Sigmoid colon (tissue), 7 donors: ENCODE results near the gene BOLA1. TPM values are rescaled to one million over a fixed set of nuclear protein-coding genes. Genes with fewer than 3 reads are reported as not detected.
"Not testable (repeated sequence)": the region's sequence is repeated elsewhere in the genome, so short reads cannot be mapped to it uniquely, and the experiment has no call there.

ENCODE experiments used
- DNase-seq: peaks from one replicate; pipeline ENCODE4 v3.0.0-alpha.2; 2019
- H3K27ac ChIP-seq, 4 donors: fragments of 200-600 bp; sonication (generic); one replicate each; pipeline ENCODE4 v1.5.1; 2016 to 2019; ENCODE audit warnings: mild to moderate bottlenecking in 1 of 4
- H3K27me3 ChIP-seq, 3 donors: fragments of 200-600 bp; sonication (generic); one replicate each; pipeline ENCODE4 v1.5.1; 2019; ENCODE audit warnings: mild to moderate bottlenecking in 1 of 3
- H3K36me3 ChIP-seq, 4 donors: fragments of 200-600 bp; sonication (generic); one replicate each; pipeline ENCODE4 v1.5.1; 2016 to 2019
- H3K4me1 ChIP-seq, 4 donors: fragments of 200-600 bp; sonication (generic); one replicate each; pipeline ENCODE4 v1.5.1; 2017 to 2019
- H3K4me3 ChIP-seq, 4 donors: fragments of 200-600 bp; sonication (generic); one replicate each; pipeline ENCODE4 v1.5.1; 2017 to 2019; ENCODE audit warnings: mild to moderate bottlenecking in 2 of 4, moderate library complexity in 1 of 4
- H3K9me3 ChIP-seq, 4 donors: fragments of 200-600 bp in 3 of 4; sonication (generic) in 3 of 4; one replicate each; pipeline versions ENCODE4 v1.5.1 to v1.6.1; 2013 to 2019
- CTCF ChIP-seq, 4 experiments: fragments of 450-650 bp in 3 of 4; fragments of 200-600 bp in 1 of 4; IDR thresholded peaks; one replicate each; pipeline ENCODE4 v1.5.1; 2016 to 2019; ENCODE audit warnings: antibody characterized with exemption in 4 of 4, mild to moderate bottlenecking in 3 of 4, moderate library complexity in 2 of 4
- EP300 ChIP-seq, 4 donors: sonication (generic); formaldehyde crosslinking; IDR thresholded peaks; one replicate each; pipeline ENCODE4 v1.6.1; 2017; ENCODE audit warnings: antibody characterized with exemption in 4 of 4
- POLR2A ChIP-seq, 2 donors: fragments of 450-650 bp; IDR thresholded peaks; one replicate each; pipeline ENCODE4 v1.6.1; 2016; ENCODE audit warnings: antibody characterized with exemption in 2 of 2, mild to moderate bottlenecking in 2 of 2, moderate library complexity in 2 of 2
- POLR2AphosphoS5 ChIP-seq, 4 donors: sonication (generic); formaldehyde crosslinking; IDR thresholded peaks; one replicate each; pipeline ENCODE4 v1.6.1; 2017; ENCODE audit warnings: antibody characterized with exemption in 4 of 4
- WGBS, 2 donors: extraction: QIAGEN DNeasy Blood & Tissue Kit; methylation state at CpG; one replicate each; pipeline ENCODE4 v1.1.7; 2013; 5-methylcytosine and 5-hydroxymethylcytosine counted together
- intact Hi-C: fragments of 100-400 bp; cut with DNase I; formaldehyde crosslinking; loops from one replicate; pipeline ENCODE4 v1.15.1; 2023
- polyA plus RNA-seq, 3 donors: library from polyadenylated mRNA; stranded (reverse); fragments of 200-250 nt; gene quantifications; one replicate each; pipeline ENCODE4 v1.2.3, GENCODE V29; 2013
- total RNA-seq, 4 donors: library from RNA; depleted of rRNA; stranded (reverse); fragments of >200 nt; gene quantifications; one replicate each; pipeline ENCODE4 v1.1.0, GENCODE V29; 2016
- donor health status: healthy with polysubstance abuse.
- donor health status: Bipolar disorder and iron deficiency.
- donor health status: healthy.

The BOLA1 gene
- total and polyA plus RNA-seq, 7 donors = 19.2 to 61.4 (median 36.0) TPM

- no peaks in the 10 kb centered on the region for H3K36me3 ChIP-seq
- DNase-seq = no peak
- peaks cover 3 to 32% (median 21%) of the 10 kb centered on the region in 4 donors for H3K4me1 ChIP-seq
- intact Hi-C loops = loop anchor here (10.0 kb wide), 1 partner anchor 180 kb away; the partner anchor contains the start of gene VPS45
- no peaks in the 10 kb centered on the region for H3K9me3 ChIP-seq
- no peaks in the 10 kb centered on the region for H3K27me3 ChIP-seq
- WGBS, 2 donors = 7 to 12% methylated on average over 9 of the region's 9 CpGs
- TF ChIP-seq CTCF (IDR thresholded peaks at IDR 0.05) = no peak
- no peak for TF ChIP-seq POLR2A (IDR thresholded peaks at IDR 0.05)
- peak in 2 of 4 donors; percentile 1 to 23 for TF ChIP-seq POLR2AphosphoS5 (IDR thresholded peaks at IDR 0.05)
- TF ChIP-seq EP300 (IDR thresholded peaks at IDR 0.05) = no peak
- H3K27ac ChIP-seq = peak overlapping the region; percentile 97 to 100 (median 99)
- H3K4me3 ChIP-seq = peak overlapping the region; percentile 72 to 79 (median 76)
These were observed 14.7 kb upstream of the BOLA1 start for GRCh38 chr1:149884433-149885338.

- Histone ChIP-seq H3K9me3 (no peaks in the 10 kb centered on the region), H3K27ac (peak overlapping the region; percentile 97 to 100 (median 99)), H3K36me3 (no peaks in the 10 kb centered on the region), H3K27me3 (no peaks in the 10 kb centered on the region), H3K4me3 (peak overlapping the region; percentile 72 to 79 (median 76)), H3K4me1 (peaks cover 3 to 32% (median 21%) of the 10 kb centered on the region in 4 donors)
- peak; percentile 94 for DNase-seq
- 0% methylated on average over 36 of the region's 36 CpGs for WGBS, 2 donors
- TF ChIP-seq POLR2A (IDR thresholded peaks at IDR 0.05) (peak; percentile 32 to 33), EP300 (IDR thresholded peaks at IDR 0.05) (peak in 1 of 4 donors; percentile 6), POLR2AphosphoS5 (IDR thresholded peaks at IDR 0.05) (peak; percentile 57 to 92 (median 76)), CTCF (IDR thresholded peaks at IDR 0.05) (peak in 1 of 4 experiments; percentile 4)
- intact Hi-C loops = loop anchor here (10.0 kb wide), 1 partner anchor 179 kb away; the partner anchor contains the start of gene VPS45
These were observed 13.8 kb upstream of the BOLA1 start for GRCh38 chr1:149885339-149886120.

- DNase-seq, H3K27me3 ChIP-seq, H3K9me3 ChIP-seq, H3K36me3 ChIP-seq: not testable (repeated sequence)
- peaks cover 3 to 32% (median 21%) of the 10 kb centered on the region in 4 donors for H3K4me1 ChIP-seq
- intact Hi-C loops = loop anchor here (10.0 kb wide), 1 partner anchor 179 kb away; the partner anchor contains the start of gene VPS45
- peak overlapping the region; percentile 97 to 100 (median 99) for H3K27ac ChIP-seq
- 0 to 1% methylated on average over 19 of the region's 19 CpGs for WGBS, 2 donors
- peak overlapping the region; percentile 72 to 79 (median 76) for H3K4me3 ChIP-seq
These were observed 13.3 kb upstream of the BOLA1 start for GRCh38 chr1:149886121-149886395.

GRCh38 chr1:149886396-149887195, 12.8 kb upstream of the BOLA1 start:
- intact Hi-C loops = loop anchor here (10.0 kb wide), 1 partner anchor 178 kb away; the partner anchor contains the start of gene VPS45
- peak overlapping the region; percentile 72 to 79 (median 76) for H3K4me3 ChIP-seq
- DNase-seq = peak; percentile 97
- no peaks in the 10 kb centered on the region for H3K36me3 ChIP-seq
- no peaks in the 10 kb centered on the region for H3K9me3 ChIP-seq
- peaks cover 3 to 32% (median 21%) of the 10 kb centered on the region in 4 donors for H3K4me1 ChIP-seq
- no peaks in the 10 kb centered on the region for H3K27me3 ChIP-seq
- peak; percentile 100 for TF ChIP-seq POLR2AphosphoS5 (IDR thresholded peaks at IDR 0.05)
- TF ChIP-seq POLR2A (IDR thresholded peaks at IDR 0.05) = peak; percentile 99 to 100
- TF ChIP-seq EP300 (IDR thresholded peaks at IDR 0.05) = peak in 2 of 4 donors; percentile 35 to 64
- no peak for TF ChIP-seq CTCF (IDR thresholded peaks at IDR 0.05)
- 0% methylated on average over 62 of the region's 62 CpGs for WGBS, 2 donors
- peak overlapping the region; percentile 97 to 100 (median 99) for H3K27ac ChIP-seq

- H3K9me3 ChIP-seq, H3K27me3 ChIP-seq, H3K36me3 ChIP-seq, DNase-seq: not testable (repeated sequence)
- H3K4me3 ChIP-seq = peak overlapping the region; percentile 72 to 79 (median 76)
- peak overlapping the region; percentile 97 to 100 (median 99) for H3K27ac ChIP-seq
- intact Hi-C loops = loop anchor here (10.0 kb wide), 1 partner anchor 178 kb away; the partner anchor contains the start of gene VPS45
- WGBS, 2 donors = 0 to 1% methylated on average over 13 of the region's 13 CpGs
- peaks cover 3 to 32% (median 21%) of the 10 kb centered on the region in 4 donors for H3K4me1 ChIP-seq
These were observed 12.2 kb upstream of the BOLA1 start for GRCh38 chr1:149887196-149887455.
